Measurements from ENCODE around the gene SFXN2. TPM values are rescaled to one million over a fixed set of nuclear protein-coding genes. Genes with fewer than 3 reads are reported as not detected.

SFXN2 gene
- total RNA-seq, 2 experiments from 2014 or later: 38.1 to 45.1 TPM

- no peak overlapping the region for H3K4me3 ChIP-seq (ENCODE audit: low read depth, low read length, poor library complexity, severe bottlenecking)
- no peak for TF ChIP-seq EZH2phosphoT487 (IDR thresholded peaks at IDR 0.05; ENCODE audit: borderline replicate concordance, low read depth, low read length)
- TF ChIP-seq CTCF (conservative IDR thresholded peaks at IDR 0.05; ENCODE audit: low read length): no peak
- BruUV-seq (replicated peaks): no TSS peak
Observed at GRCh38 chr10:102701272-102701671, 13.2 kb upstream of the SFXN2 start.

GRCh38 chr10:102701796-102702195, 12.6 kb upstream of the SFXN2 start:
- H2AFZ ChIP-seq (ENCODE audit: low read length): no peak overlapping the region
- intact Hi-C loops (cut with micrococcal nuclease; ENCODE audit: unreplicated experiment): no loop called here
- no peaks in the 10 kb centered on the region; the same call in 1 of the 2 replicates for H3K79me2 ChIP-seq (ENCODE audit: insufficient read depth, low read depth, low read length)
- no peaks in the 10 kb centered on the region for H3K9me3 ChIP-seq (ENCODE audit: low read length)
- H3K27ac ChIP-seq (ENCODE audit: low read depth, low read length, poor library complexity, severe bottlenecking): no peak overlapping the region
- H3K4me2 ChIP-seq (ENCODE audit: low read length): no peak overlapping the region
- POLR2A ChIA-PET: interaction anchor here (1.3 kb wide), 1 partner anchor 13 kb away, joined by 3 read pairs; the partner anchor contains the start of gene SFXN2
- no peaks in the 10 kb centered on the region for H4K20me1 ChIP-seq (ENCODE audit: insufficient read depth, low read length)
- CTCF ChIA-PET (ENCODE audit: unreplicated experiment): no interaction called here
- no peak for DNase-seq (ENCODE audit: low spot score)
- H3K9me2 ChIP-seq (ENCODE audit: insufficient read depth, low read length): no peaks in the 10 kb centered on the region
- peaks cover 42% of the 10 kb centered on the region for H3K36me3 ChIP-seq (ENCODE audit: insufficient read depth, low read length)
- TF ChIP-seq CTCF (conservative IDR thresholded peaks at IDR 0.05; ENCODE audit: low read length) (no peak), EZH2phosphoT487 (IDR thresholded peaks at IDR 0.05; ENCODE audit: borderline replicate concordance, low read depth, low read length) (no peak)
- BruUV-seq (replicated peaks): no TSS peak
- no peak overlapping the region for H3K4me3 ChIP-seq (ENCODE audit: low read depth, low read length, poor library complexity, severe bottlenecking)
- H3K4me1 ChIP-seq (ENCODE audit: insufficient read depth, low read length, poor library complexity, severe bottlenecking): no peaks in the 10 kb centered on the region

More at GRCh38 chr10:102701272-102701671, 13.2 kb upstream of the SFXN2 start:
- POLR2A ChIA-PET: interaction anchor here (0.6 to 1.3 kb wide), 4 partner anchors 9 to 237 kb away, joined by 3 to 4 read pairs (median 4); partner anchors contain the start of gene SFXN2
- DNase-seq (ENCODE audit: low spot score): no peak
- Histone ChIP-seq H3K4me2 (ENCODE audit: low read length) (no peak overlapping the region), H3K4me1 (ENCODE audit: insufficient read depth, low read length, poor library complexity, severe bottlenecking) (no peaks in the 10 kb centered on the region), H3K27ac (ENCODE audit: low read depth, low read length, poor library complexity, severe bottlenecking) (no peak overlapping the region), H3K9me3 (ENCODE audit: low read length) (no peaks in the 10 kb centered on the region), H3K36me3 (ENCODE audit: insufficient read depth, low read length) (peaks cover 47% of the 10 kb centered on the region), H2AFZ (ENCODE audit: low read length) (no peak overlapping the region), H4K20me1 (ENCODE audit: insufficient read depth, low read length) (no peaks in the 10 kb centered on the region), H3K79me2 (ENCODE audit: insufficient read depth, low read depth, low read length) (no peaks in the 10 kb centered on the region; the same call in 1 of the 2 replicates), H3K9me2 (ENCODE audit: insufficient read depth, low read length) (no peaks in the 10 kb centered on the region)
- CTCF ChIA-PET (ENCODE audit: unreplicated experiment): no interaction called here
- intact Hi-C loops (cut with micrococcal nuclease; ENCODE audit: unreplicated experiment): no loop called here

- H3K9me3 ChIP-seq (ENCODE audit: low read length): no peaks in the 10 kb centered on the region
- ChIA-PET CTCF (ENCODE audit: unreplicated experiment) (no interaction called here), POLR2A (interaction anchor here (0.6 kb wide), 1 partner anchor 10 kb away, joined by 8 read pairs; no protein-coding TSS in a partner anchor)
- no peak overlapping the region for H3K4me2 ChIP-seq (ENCODE audit: low read length)
- no peak for TF ChIP-seq CTCF (conservative IDR thresholded peaks at IDR 0.05; ENCODE audit: low read length)
- no peak for TF ChIP-seq EZH2phosphoT487 (IDR thresholded peaks at IDR 0.05; ENCODE audit: borderline replicate concordance, low read depth, low read length)
- no TSS peak for BruUV-seq (replicated peaks)
- intact Hi-C loops (cut with micrococcal nuclease; ENCODE audit: unreplicated experiment): no loop called here
- no peaks in the 10 kb centered on the region for H4K20me1 ChIP-seq (ENCODE audit: insufficient read depth, low read length)
- H3K4me3 ChIP-seq (ENCODE audit: low read depth, low read length, poor library complexity, severe bottlenecking): no peak overlapping the region
- no peaks in the 10 kb centered on the region for H3K9me2 ChIP-seq (ENCODE audit: insufficient read depth, low read length)
- H3K79me2 ChIP-seq (ENCODE audit: insufficient read depth, low read depth, low read length): peaks cover 7% of the 10 kb centered on the region; the same call in 1 of the 2 replicates
- no peak overlapping the region for H2AFZ ChIP-seq (ENCODE audit: low read length)
- H3K27ac ChIP-seq (ENCODE audit: low read depth, low read length, poor library complexity, severe bottlenecking): no peak overlapping the region
- H3K4me1 ChIP-seq (ENCODE audit: insufficient read depth, low read length, poor library complexity, severe bottlenecking): no peaks in the 10 kb centered on the region
- peaks cover 34% of the 10 kb centered on the region for H3K36me3 ChIP-seq (ENCODE audit: insufficient read depth, low read length)
- DNase-seq (ENCODE audit: low spot score): no peak
Observed at GRCh38 chr10:102702742-102703141, 11.7 kb upstream of the SFXN2 start.
